Measurements from ENCODE around the gene TAOK1. TPM values are rescaled to one million over a fixed set of nuclear protein-coding genes. Genes with fewer than 3 reads are reported as not detected.

Gene TAOK1
- total and polyA plus RNA-seq, 2 of the 13 experiments (the other 11 are each of a cell fraction or from before 2014, with no cell fraction given), result 14.1 to 23.0 TPM

- TF ChIP-seq UBTF (CRISPR knock-in tag; IDR thresholded peaks at IDR 0.05), result no peak
- TF ChIP-seq ZFAT (CRISPR knock-in tag; conservative IDR thresholded peaks at IDR 0.05), result no peak
- TF ChIP-seq ZNF557 (CRISPR knock-in tag; IDR thresholded peaks at IDR 0.05), result 0 out of 2 replicates have a peak, but pooled peaks have one; percentile 11
- no peak for TF ChIP-seq ZKSCAN5 (CRISPR knock-in tag; IDR thresholded peaks at IDR 0.05)
- TF ChIP-seq FOXK2 (IDR thresholded peaks at IDR 0.05), result no peak
- no peak for TF ChIP-seq ETS1 (CRISPR knock-in tag; IDR thresholded peaks at IDR 0.05)
- no peak for TF ChIP-seq CSRNP2 (CRISPR knock-in tag; conservative IDR thresholded peaks at IDR 0.05; ENCODE audit: low read depth)
- TF ChIP-seq ZNF773 (CRISPR knock-in tag; IDR thresholded peaks at IDR 0.05; ENCODE audit: borderline replicate concordance), result no peak
- no peak for TF ChIP-seq ZFY (CRISPR knock-in tag; IDR thresholded peaks at IDR 0.05)
- no peak for TF ChIP-seq HNRNPL (IDR thresholded peaks at IDR 0.05; ENCODE audit: low read depth, low read length)
- no peak for TF ChIP-seq ZNF296 (CRISPR knock-in tag; conservative IDR thresholded peaks at IDR 0.05)
- TF ChIP-seq SOX6 (IDR thresholded peaks at IDR 0.05), result no peak
- no peak for TF ChIP-seq SOX6 (CRISPR knock-in tag; IDR thresholded peaks at IDR 0.05)
- no peak for TF ChIP-seq ZNF704 (CRISPR knock-in tag; IDR thresholded peaks at IDR 0.05; ENCODE audit: borderline replicate concordance)
- no peak for TF ChIP-seq CBFB (CRISPR knock-in tag; IDR thresholded peaks at IDR 0.05)
- TF ChIP-seq RAD51 (IDR thresholded peaks at IDR 0.05; ENCODE audit: borderline replicate concordance), result no peak
- TF ChIP-seq U2AF1 (optimal IDR thresholded peaks at IDR 0.05; ENCODE audit: low read depth, low read length), result no peak
- no peak for TF ChIP-seq MLX (CRISPR knock-in tag; IDR thresholded peaks at IDR 0.05)
- TF ChIP-seq ZBTB44 (CRISPR knock-in tag; IDR thresholded peaks at IDR 0.05), result no peak
These were observed 183.9 kb downstream of the TAOK1 start (continued) for GRCh38 chr17:29573871-29574731.

All from HepG2 (cell line).